HG02938 (cell line): ENCODE measurements around the gene OLFML2A.
"Not testable (repeated sequence)": the region's sequence is repeated elsewhere in the genome, so short reads cannot be mapped to it uniquely, and the experiment has no call there.

ENCODE experiments used
- ATAC-seq: cut with Tn5 transposase; IDR thresholded peaks from one replicate; pipeline ENCODE4 v1.9.1; 2021; ENCODE audit warnings: mild to moderate bottlenecking, moderate library complexity; ENCODE audit not compliant: unreplicated experiment

Gene OLFML2A

DNA sequence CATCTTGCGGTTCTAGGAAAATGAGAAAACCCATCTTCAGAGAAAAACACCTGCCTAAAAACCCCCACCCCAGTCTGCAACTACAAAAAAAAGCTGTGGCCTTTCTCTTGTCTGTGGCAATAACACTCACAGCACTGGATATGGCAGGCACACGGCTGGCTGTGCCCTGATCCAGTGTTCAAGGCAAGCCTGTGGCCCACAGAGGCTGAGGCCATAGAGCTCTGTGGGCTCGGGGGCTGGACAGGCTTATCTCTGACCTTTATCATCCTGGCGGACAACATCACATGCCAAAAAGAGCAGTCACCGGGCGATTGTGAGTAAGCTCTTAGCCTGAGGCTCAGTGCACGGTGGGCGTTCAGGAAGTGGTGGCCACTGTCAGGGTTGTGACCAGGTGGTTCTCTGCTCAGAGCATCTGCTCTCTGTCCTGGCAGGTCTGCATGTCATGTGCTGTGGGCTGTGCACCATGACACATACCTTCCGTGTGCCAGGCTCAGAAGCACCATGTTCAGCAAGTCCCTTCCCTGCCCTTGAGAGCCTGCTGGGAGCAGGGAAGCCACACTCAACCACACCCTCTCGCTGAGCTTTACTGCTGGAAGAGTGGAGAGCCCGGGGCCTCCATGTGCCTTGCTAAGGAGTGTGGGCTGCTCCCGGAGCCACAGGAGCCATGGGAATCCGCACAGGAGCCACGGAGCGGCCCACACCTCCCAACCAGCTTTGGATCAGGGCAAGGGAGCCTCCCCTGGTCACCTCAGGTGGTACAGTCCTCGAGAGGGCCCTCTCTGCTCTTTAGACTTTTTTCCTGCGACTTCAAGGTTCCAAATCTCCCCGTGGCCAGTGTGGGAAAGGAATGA lies 41.7 kb downstream of the OLFML2A start:
- ATAC-seq = no peak

DNA sequence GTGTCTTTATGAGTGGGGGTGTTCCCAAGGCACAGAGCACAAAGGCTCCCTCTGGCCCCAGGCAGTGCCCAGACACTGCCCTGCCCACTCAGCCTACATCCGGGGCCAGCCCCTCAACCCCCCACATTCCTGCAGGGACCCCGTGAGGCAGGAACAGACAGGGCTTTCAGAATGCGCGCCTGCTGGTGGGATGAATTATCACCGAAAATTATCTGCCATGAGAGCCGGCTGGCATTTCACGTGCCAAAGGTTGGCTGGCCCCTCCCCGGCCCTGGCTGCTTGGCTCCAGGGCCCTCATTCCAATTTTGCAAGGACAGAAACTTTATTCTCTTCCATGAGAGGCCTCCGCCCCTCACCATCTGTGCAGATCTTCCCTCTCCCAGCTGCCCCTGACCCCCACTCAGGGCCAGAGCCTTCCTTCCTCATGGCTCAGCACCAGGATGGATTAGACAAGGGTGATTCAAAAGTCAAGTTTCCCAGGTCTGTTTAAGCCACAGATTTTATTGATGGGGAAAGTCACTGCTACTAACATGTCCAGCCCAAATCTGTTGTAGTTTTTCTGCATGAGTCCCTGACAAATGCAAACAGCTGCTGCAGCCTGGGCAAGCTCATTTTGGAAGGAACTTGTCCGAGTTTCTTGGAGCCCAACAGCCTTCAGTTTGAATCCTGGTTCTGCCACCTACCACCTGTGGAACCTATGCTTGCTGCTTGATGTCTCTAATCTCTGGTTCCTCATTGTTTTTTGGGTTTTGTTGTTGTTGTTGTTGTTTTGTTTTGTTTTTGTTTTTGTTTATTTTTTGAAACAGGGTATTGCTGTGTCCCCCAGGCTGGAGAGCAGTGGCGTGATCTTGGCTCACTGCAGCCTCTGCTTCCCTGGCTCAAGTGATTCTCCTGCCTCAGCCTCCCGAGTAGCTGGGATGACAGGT lies 44.0 kb downstream of the OLFML2A start:
- no peak for ATAC-seq

DNA sequence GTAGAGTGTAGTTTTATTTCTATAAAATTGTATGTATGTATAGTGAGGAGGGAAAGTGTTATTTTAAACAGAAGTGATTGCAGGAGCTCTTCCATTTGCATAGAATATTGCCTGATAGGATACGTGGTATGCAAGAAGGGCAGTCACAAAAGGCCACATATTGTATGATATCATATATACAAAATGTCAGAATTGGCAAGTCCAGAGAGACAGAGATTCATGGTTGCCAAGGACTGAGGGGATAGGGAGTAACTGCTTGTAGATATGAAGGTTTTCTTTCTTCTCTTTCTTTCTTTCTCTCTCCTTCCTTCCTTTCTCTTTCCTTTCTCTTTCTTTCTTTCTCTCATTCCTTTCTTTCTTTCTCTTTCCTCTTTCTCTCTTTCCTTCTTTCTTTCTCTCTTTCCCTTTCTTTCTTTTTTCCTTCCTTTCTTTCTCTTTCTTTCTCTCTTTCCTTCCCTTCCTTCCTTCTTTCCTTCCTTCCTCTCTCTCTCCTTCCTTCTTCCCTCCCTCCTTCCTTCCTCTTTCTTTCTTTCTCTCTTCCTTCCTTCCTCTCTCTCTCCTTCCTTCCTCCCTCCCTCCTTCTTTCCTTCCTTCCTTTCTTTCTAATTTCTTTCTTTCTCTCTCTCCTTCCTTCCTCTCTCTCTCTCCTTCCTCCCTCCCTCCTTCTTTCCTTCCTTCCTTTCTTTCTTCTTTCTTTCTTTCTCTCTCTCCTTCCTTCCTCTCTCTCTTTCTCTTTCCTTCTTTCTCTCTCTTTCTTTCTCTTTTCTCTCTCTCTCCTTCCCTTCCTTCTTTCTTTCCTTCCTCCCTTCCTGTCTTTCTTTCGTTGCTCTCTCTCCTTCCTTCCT lies 51.8 kb downstream of the OLFML2A start:
- ATAC-seq = no peak

DNA sequence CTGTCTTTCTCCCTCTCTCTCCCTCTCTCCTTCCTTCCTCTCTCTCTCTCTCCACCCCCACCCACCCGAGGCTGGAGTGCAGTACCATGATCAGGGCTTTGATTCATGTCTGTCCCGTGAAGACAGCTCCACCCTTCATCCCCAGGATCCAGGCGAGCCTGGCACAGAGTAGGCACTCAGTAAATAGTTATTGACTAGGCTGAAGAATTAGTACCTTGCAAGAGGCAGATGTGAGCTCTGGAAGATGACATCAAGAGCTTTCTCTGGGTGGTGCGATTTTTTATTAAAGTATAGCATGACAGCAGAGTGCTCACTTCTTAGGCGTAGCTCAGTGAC lies 52.4 kb downstream of the OLFML2A start:
- ATAC-seq = no peak

DNA sequence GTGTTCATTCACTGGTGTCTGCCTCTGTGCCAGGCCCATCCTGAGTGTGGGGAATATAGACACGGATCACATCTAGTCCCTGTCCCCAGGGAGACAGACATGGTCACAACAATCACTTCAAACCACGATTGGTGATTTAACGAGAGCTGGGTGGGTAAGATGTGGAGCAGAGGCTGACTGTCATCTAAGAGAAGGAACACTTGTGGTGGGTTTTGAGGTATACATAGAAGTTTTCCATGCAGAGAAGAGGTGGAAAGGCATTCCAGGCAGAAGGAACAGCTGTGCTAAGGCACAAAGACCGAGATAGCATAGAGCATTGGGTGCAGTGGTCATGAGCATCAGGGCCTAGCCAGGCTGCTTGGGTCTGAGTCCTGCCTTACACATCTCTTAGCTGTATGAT lies 53.7 kb downstream of the OLFML2A start:
- ATAC-seq = no peak

DNA sequence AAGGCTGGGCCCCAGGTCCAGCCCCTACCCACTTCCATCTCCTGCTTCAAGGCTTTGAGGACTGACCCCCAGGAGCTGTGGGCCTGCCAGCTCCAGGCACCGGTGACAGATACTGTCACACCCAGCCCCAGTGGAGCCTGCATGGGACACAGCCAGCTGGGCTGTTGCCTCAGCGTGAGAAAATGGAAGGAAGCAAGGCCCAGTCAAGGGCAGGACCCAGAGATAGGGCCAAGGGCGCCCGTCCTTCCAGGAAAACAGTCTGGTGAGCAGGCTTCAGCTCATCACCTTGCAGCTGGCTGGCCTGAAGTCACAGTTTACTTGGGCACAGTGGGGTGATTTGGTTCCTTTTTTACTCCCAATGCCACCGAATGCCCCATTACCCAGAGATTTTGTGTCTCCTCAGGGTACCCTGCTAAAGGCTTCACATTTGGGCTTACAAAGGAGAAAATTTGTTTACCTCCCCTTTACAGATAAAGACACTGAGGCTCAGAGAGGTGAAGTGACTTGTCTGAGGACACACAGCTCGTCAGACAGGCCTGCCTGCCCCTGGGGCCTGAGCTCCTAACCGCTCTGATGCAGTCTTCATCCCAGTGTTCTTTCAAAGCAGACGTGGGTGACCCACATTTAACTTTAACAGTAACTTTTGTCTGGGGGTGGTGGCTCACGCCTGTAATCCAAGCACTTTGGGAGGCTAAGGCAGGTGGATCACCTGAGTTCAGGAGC lies 54.9 kb downstream of the OLFML2A start:
- ATAC-seq = no peak

DNA sequence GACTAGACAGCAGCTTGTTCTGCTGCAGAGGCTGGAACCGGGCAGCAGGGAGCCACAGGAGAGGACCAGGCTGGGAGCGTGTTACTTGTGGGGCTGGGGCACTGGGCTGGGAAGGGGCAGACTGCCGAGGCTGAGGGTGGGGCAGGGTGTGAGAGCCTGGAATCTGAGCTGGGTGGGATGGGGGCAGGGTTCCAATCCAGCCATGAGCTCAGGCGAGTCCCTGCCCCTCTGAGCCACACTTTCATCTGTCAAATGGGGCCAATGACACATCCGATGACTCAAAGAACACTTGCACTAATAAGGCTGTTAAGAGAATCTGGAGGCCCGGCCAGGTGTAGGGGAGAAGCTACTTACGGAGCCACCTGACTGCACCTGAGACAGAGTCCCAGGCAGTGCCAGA lies 57.7 kb downstream of the OLFML2A start:
- no peak for ATAC-seq

DNA sequence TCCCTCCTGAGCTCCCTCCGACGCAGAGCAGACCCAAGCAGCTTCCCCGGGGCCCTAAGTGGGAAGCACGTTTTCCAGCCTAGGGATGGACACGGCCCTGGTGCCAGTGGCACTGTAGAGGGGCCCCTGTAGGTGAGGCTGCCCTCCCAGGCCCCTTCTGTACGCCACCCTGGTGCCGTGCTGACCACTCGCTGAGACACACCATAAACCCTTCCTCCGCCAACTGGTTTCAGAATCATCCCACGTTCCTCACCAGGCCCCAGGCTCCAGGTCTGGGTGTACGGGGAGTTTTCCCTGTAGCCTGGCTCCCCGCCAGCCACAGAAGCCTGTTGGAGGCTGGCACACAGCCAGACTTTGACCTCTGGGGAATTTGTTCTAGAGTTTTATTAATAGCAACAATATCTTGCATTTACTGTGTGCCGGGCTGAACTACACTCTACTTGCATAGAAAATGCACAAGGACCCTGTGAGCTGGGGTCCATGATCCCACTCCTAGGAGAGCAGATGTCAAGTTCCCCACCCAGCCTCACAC lies 58.2 kb downstream of the OLFML2A start:
- ATAC-seq = no peak

DNA sequence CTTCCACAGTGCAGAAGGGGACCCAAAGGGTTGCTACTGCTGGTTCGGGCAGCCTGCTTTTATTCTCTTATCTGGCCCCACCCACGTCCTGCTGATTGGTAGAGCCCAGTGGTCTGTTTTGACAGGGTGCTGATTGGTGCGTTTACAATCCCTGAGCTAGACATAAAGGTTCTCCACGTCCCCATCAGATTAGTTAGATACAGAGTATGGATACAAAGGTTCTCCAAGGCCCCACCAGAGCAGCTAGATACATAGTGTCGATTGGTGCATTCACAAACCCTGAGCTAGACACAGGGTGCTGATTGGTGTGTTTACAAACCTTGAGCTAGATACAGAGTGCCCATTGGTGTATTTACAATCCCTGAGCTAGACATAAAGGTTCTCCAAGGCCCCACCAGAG lies 61.2 kb downstream of the OLFML2A start:
- ATAC-seq = not testable (repeated sequence)

DNA sequence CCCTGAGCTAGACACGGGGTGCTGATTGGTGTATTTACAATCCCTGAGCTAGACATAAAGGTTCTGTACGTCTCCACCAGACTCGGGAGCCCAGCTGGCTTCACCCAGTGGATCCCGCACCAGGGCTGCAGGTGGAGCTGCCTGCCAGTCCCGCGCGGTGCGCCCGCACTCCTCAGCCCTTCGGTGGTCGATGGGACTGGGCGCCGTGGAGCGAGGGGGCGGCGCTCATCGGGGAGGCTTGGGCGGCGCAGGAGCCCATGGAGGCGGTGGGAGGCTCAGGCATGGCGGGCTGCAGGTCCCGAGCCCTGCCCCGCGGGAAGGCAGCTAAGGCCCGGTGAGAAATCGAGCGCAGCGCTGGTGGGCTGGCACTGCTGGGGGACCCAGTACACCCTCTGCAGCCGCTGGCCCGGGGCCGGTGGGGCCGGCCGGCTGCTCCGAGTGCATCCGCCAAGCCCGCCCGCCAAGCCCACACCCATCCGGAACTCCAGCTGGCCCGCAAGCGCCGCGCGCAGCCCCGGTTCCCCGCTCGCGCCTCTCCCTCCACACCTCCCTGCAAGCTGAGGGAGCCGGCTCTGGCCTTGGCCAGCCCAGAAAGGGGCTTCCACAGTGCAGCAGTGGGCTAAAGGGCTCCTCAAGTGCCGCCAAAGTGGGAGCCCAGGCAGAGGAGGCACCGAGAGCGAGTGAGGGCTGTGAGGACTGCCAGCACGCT lies 61.8 kb downstream of the OLFML2A start:
- not testable (repeated sequence) for ATAC-seq

DNA sequence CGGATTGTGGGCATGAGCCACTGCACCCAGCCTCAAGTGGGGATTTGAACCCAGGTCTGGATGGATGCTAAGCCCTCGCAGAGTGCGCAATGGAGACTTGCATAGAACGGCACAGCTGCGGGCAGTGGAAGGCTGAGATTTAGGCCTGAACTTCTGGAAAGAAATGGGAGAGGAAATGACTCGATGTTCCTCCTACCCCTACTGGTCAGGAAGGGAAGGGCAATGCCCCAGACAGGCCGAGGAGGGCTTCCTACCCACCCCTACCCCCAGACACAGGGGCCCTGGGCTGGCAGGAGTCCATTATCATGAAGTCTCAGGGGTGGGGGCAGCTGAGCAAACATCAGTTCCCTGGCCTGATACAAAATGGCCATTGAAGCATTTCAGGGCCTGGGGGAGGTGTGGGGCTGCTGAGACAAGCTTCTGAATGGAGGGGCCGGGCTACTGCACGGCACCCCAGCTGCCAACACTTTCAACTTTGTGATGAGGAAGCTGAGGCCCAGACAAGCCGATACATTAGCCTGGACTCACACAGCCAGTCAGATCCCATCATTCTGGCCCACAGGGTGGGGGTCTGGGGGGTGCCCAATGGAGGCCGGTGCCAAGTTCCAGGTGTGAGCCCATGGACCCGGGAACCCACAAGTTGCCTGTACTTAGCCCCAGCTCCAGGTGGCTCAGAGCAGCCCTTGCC lies 62.8 kb downstream of the OLFML2A start:
- no peak for ATAC-seq

DNA sequence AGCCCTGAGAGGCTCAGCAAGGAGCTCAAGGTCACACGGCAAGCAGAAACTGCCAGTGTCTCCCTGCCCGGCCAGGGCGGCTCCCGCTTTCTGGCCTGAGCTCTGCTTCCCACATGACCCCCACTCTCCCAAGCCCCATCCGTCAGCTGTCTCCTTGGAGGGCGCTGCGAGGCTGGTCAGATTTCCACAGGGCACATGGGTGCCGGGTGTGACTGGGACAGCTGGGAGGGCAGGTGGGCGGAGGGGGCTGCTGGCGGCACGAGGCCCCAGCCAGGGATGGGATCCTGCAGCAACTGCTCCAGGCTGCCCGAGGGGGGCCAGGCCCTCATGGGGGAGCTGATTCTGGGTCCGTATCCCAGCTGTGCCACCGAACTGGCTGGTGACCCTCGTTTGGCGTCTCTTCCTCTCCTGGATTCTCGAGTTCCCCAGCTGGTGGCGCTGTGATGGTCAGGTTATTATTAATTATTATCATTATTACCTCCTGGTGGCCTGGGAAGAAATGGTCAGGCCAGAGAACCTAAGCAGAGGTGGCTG lies 63.4 kb downstream of the OLFML2A start:
- no peak for ATAC-seq

DNA sequence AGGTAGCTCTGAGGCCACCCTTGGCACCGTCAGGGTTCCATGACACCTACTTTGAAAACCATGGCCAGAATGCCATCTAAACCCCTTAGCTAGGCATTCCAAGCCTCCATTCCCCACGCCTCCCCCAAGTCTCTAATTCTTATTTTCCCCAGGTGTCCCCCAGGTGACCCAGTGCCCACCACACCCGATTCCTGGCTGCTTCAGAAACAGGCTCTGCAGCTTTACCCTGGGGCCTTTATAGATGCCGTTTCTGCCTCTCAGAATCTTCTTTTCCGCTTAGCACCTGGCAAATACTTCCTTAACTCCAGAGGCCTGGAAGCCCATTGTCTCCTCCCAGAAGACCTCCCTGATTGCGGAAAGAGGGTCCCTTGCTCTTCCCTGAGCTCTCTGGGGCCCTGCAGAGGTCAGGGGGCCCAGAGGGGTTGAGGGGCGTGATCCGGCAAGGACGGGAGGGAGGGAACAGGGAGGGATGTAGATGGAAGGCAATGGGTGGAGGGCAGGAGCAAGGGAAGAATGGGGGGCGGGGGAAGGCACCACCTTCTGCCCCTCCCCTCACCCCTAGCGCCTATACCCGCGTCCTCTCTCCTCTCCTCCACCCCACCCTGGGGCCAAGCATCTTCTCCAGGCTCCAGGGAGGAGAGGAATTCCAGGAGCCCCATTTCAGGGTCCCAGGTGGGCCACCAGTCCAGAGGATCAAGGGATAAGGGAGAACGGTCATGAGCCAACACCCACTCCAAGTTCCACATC lies 64.3 kb downstream of the OLFML2A start:
- no peak for ATAC-seq

DNA sequence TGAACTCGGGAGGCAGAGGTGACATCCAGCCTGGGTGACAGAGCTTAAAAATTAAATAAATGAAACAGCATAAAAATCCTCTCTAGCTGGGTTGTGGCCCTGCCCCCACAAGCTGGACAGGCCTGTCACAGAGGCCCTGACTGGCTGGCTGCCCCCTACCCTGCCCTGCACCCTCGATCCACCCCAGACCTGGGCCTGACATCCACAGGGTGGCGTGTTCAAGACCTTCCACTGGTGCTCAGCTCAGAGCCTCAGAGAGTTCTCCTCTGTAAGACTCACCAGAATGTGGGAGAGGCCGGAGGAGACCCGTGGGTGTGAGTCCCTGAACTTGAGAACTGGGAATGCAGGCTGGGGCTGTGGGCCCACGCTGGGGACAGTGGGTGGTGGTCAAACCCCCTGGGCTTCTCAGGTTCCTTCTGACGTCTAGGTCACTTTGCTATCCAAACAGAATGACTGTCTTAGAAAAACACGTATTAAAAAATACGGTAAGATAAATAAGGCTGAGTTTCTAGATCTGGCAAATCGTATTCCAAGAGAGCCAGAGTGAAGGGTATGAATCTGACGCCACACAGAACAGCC lies 66.6 kb downstream of the OLFML2A start:
- ATAC-seq = no peak

DNA sequence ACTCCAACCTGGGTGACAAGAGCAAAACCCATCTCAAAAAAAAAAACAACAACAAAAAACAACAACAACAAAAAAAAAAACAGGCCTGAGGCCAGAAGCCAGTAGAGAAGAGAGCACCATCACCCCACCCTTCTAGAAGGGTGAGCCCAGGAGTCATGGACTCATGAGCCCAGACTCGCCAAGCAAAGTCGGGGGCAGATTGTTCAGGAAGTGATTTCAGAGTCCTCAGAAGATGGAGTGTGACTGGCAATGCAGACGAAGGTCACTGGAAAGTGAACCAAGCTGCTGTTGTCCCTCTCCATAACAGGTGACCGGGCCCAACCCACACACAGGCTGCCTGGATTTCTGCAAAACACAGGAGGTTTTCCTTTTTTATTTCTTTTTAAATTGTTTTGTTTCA lies 67.4 kb downstream of the OLFML2A start:
- ATAC-seq = no peak

DNA sequence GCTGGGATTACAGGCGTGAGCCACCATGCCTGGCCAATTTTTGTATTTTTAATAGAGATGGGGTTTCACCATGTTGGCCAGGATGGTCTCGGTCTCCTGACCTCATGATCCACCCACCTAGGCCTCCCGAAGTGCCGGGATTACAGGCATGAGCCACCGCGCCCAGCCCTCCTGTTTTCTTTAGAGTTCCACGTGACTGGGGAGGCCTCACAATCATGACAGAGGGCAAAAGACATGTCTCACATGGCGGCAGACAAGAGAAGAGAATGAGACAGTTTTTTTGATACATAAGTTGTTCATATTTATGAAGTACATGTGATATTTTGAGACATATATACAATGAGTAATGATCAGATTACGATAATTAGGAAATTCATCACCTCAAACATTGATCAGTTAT lies 69.5 kb downstream of the OLFML2A start:
- not testable (repeated sequence) for ATAC-seq

DNA sequence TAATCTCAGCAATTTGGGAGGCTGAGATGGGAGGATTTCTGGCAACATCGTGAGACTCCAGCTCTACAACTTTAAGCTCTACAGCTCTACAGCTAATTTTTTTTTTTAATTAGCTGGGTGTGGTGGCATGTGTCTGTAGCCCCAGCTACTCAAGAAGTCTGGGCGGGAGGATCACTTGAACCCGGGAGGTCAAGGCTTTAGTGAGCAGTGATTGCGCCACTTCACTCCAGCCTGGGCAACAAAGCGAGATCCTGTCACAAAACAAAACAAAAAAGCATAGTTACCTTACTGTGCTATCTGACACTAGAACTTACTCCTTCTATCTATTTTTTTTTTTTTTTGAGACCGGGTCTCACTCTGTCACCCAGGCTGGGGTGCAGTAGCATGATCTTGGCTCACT lies 70.0 kb downstream of the OLFML2A start:
- no peak for ATAC-seq

DNA sequence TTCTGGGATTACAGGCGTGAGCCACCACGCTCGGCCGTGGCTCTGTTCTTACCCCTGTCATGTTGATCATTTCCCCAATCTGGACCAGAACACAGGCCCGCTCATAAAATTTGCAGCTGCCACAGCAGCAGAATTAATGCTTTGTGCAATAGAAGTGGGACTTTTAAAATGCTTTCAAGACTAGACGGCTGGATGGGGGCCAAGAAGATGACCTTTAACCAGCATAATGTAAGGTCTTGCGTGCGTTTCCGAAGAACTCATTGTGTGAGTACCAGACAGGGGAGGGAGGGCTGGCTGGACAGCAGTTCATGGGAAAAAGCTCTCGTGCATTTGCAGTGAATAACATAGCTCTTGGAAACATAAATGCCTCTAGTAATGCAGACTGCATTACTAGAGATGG lies 72.9 kb downstream of the OLFML2A start:
- no peak for ATAC-seq
